ENCODE data around the gene BFAR.

DNA sequence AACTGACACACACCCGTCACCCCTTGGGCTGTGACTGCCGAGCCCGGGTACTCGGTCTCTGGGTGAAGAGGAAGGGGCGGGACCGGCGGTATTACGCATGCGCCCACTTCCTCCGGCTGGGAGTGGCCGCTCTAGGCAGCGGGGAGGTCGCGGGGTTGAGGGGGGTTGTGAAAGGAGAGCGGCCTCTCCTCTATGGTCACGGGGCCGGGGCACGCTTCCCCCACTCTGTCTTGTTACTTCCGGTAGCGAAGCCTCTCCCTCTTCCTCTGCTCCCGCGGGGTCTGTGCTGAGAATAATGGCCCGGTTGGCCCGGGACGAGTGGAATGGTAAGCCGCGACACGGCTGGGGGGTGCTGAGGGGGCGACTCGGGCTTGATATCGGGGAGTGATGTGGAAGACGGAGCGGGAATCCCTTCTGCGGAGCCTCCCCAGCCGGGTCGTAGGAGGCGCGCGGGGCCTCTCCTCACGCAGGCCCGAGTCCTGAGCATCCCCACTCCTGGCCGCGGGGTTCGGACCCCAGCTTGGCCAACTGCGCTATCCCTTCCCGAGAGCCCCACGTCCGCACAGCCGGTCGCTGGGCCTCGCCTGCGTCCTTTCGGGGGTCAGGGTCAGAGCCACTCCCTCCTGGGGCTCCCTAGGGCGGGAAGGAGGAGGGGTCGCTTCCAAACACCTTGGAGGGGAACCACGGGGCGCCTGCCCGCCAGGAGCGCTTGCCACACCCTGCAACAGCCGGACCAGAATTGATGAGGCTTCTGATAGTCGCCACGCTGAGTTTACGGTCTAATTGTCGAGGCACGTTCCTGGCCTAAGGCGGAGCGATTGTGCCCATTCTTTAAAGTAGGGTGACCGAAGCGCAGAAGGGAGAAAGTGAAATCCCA is at the start of gene BFAR:
- TF ChIP-seq, protein P1, sequence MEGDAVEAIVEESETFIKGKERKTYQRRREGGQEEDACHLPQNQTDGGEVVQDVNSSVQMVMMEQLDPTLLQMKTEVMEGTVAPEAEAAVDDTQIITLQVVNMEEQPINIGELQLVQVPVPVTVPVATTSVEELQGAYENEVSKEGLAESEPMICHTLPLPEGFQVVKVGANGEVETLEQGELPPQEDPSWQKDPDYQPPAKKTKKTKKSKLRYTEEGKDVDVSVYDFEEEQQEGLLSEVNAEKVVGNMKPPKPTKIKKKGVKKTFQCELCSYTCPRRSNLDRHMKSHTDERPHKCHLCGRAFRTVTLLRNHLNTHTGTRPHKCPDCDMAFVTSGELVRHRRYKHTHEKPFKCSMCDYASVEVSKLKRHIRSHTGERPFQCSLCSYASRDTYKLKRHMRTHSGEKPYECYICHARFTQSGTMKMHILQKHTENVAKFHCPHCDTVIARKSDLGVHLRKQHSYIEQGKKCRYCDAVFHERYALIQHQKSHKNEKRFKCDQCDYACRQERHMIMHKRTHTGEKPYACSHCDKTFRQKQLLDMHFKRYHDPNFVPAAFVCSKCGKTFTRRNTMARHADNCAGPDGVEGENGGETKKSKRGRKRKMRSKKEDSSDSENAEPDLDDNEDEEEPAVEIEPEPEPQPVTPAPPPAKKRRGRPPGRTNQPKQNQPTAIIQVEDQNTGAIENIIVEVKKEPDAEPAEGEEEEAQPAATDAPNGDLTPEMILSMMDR (IDR thresholded peaks at IDR 0.05; ENCODE audit: extremely low read depth in 1 of 2, insufficient read depth in 1 of 2, low read depth in 1 of 2, low read length in 2 of 2), result no peak
- TF ChIP-seq EZH2 (IDR thresholded peaks at IDR 0.05; ENCODE audit: borderline replicate concordance, low read depth, low read length, severe bottlenecking) (no peak), JUN (IDR thresholded peaks at IDR 0.05; ENCODE audit: borderline replicate concordance, insufficient read depth, insufficient read length, low read depth) (peak; percentile 24), FOS (IDR thresholded peaks at IDR 0.05; ENCODE audit: borderline replicate concordance, insufficient read depth, low read length) (peak; percentile 64), POLR2A (IDR thresholded peaks at IDR 0.05; ENCODE audit: low read depth, low read length) (peak; percentile 96)
